CD4-positive, CD25-positive, alpha-beta regulatory T cell (primary cell): ENCODE results near the gene TRA2B. TPM values are rescaled to one million over a fixed set of nuclear protein-coding genes. Genes with fewer than 3 reads are reported as not detected.
A peak's percentile ranks its signal among the peaks of the same experiment; 100 is the strongest.

Source experiments
- ATAC-seq, 2 donors: fragments of 150-1000 bp; cut with Tn5 transposase; one replicate each; pipeline ENCODE4 v1.10.0; 2021; ENCODE audit warnings: low read depth in 2 of 2, moderate number of reproducible peaks in 2 of 2, moderate library complexity in 1 of 2
- DNase-seq, 3 donors: peaks; one replicate each; pipeline versions ENCODE4 v3.0.0 to v3.0.0-alpha.2; 2012 to 2022; ENCODE audit warnings: mixed read lengths in 1 of 3
- H3K27ac ChIP-seq: one replicate; pipeline ENCODE4 v1.7.0; 2013; ENCODE audit warnings: mild to moderate bottlenecking, low read length; ENCODE audit not compliant: insufficient read depth, poor library complexity, severe bottlenecking
- H3K27me3 ChIP-seq: one replicate; pipeline ENCODE4 v1.7.0; 2013; ENCODE audit warnings: low read length; ENCODE audit not compliant: control insufficient read depth, insufficient read depth
- H3K36me3 ChIP-seq: one replicate; pipeline ENCODE4 v1.7.0; 2013; ENCODE audit warnings: mild to moderate bottlenecking, low read length, moderate library complexity; ENCODE audit not compliant: control insufficient read depth, insufficient read depth
- H3K4me1 ChIP-seq: 2 replicates; pipeline ENCODE4 v1.7.0; 2013; ENCODE audit warnings: mild to moderate bottlenecking, low read length; ENCODE audit not compliant: insufficient read depth, control insufficient read depth, poor library complexity, severe bottlenecking
- H3K4me3 ChIP-seq: one replicate; pipeline ENCODE4 v1.7.0; 2013; ENCODE audit warnings: low read depth, mild to moderate bottlenecking, low read length, moderate library complexity
- H3K9me3 ChIP-seq, 2 experiments: 1 replicate in 1 of 2; 2 replicates in 1 of 2; pipeline ENCODE4 v1.7.0; 2013; ENCODE audit warnings: low read length in 2 of 2, mild to moderate bottlenecking in 1 of 2, moderate library complexity in 1 of 2; ENCODE audit not compliant: control insufficient read depth in 2 of 2
- H3K27ac Mint-ChIP-seq, 3 donors: one replicate each; pipeline ENCODE4 v1.8.0; 2020 to 2022; ENCODE audit warnings: mild to moderate bottlenecking in 3 of 3, mixed read lengths in 3 of 3, moderate library complexity in 2 of 3
- H3K27me3 Mint-ChIP-seq: one replicate; pipeline ENCODE4 v1.8.0; 2022; ENCODE audit warnings: mild to moderate bottlenecking, mixed read lengths
- H3K36me3 Mint-ChIP-seq: one replicate; pipeline ENCODE4 v1.8.0; 2020; ENCODE audit warnings: mixed read lengths
- H3K4me1 Mint-ChIP-seq, 4 donors: one replicate each; pipeline ENCODE4 v1.8.0; 2020 to 2022; ENCODE audit warnings: mixed read lengths in 4 of 4, mild to moderate bottlenecking in 1 of 4
- H3K4me3 Mint-ChIP-seq, 4 donors: one replicate each; pipeline ENCODE4 v1.8.0; 2020 to 2022; ENCODE audit warnings: mild to moderate bottlenecking in 4 of 4, mixed read lengths in 4 of 4, moderate library complexity in 3 of 4
- H3K9me3 Mint-ChIP-seq, 7 donors: one replicate each; pipeline ENCODE4 v1.8.0; 2020 to 2022; ENCODE audit warnings: mixed read lengths in 7 of 7, mild to moderate bottlenecking in 3 of 7, moderate library complexity in 2 of 7
- polyA plus RNA-seq, 4 donors: library from polyadenylated mRNA; unstranded; fragments of 300-500 nt; fragmentation: Illumina TruSeq; gene quantifications; one replicate each; pipeline ENCODE4 v1.2.3, GENCODE V29; 2021
- total RNA-seq: library from RNA; stranded (reverse); gene quantifications from one replicate; pipeline ENCODE4 v1.2.3, GENCODE V29; 2022

The TRA2B gene
- total and polyA plus RNA-seq, 5 donors from 2014 or later = 187 to 631 (median 218) TPM

DNA sequence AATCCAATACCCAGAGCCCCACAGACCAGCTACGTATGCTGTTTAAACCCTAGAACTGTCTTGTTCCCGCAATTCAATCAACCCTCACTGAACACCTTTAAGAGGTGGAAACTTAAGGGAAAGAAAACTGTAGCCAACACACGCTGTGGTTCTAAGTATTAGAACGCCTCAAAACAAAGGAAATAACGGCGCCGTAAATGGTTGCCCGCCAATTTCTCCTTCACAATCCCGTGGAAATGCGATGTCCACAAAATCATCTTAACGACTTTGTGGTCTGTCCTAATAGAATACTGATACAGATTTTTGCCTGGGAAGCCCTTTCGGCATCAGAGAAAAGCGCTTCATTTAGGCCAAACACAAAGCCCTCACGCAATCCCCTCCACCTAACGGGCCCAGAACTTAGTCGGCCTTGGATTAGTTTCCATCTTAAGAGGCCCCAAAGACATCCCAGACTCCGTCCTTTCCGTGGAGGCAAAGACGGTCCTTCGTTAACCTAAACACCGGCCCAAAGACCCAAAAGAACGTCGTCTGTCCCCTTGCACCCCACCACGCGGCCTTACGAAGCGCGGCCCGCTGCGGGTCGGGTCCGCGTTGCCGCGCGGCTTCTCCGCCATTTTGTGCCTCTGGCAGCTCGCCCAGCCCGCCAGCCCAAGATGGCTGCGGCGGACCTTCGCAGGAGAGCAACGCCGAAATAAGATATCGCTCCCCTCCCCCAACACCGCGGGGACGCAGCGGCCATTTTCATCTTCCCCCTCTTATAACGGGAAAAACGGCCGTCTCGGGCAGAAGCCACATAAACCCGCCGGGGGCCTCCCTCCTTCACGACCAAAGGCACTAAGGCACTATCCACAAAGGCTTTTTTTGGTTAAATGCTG, 763 bp downstream of the TRA2B start:
- peaks cover 11% of the 10 kb centered on the region for H3K36me3 Mint-ChIP-seq

GRCh38 chr3:185936273-185936629, 1.6 kb downstream of the TRA2B start:
- peaks cover 44% of the 10 kb centered on the region for H3K4me1 ChIP-seq
- Mint-ChIP-seq H3K4me1 (peaks cover 22 to 62% (median 47%) of the 10 kb centered on the region in 4 donors), H3K4me3 (peak overlapping the region; percentile 98 to 100 (median 99)), H3K27ac (peak overlapping the region; percentile 99 to 100 (median 100)), H3K9me3 (peaks cover 0 to 5% (median 0%) of the 10 kb centered on the region in 7 donors), H3K27me3 (peaks cover 13% of the 10 kb centered on the region), H3K36me3 (peaks cover 16% of the 10 kb centered on the region)
- peak overlapping the region; percentile 100 for H3K27ac ChIP-seq
- ATAC-seq (no peak), DNase-seq (no peak)
- H3K9me3 ChIP-seq = no peaks in the 10 kb centered on the region
- peaks cover under 1% of the 10 kb centered on the region for H3K36me3 ChIP-seq
- peak overlapping the region; percentile 97 for H3K4me3 ChIP-seq
- no peaks in the 10 kb centered on the region for H3K27me3 ChIP-seq

More for the DNA sequence above, 763 bp downstream of the TRA2B start:
- Histone ChIP-seq H3K27me3 (no peaks in the 10 kb centered on the region), H3K4me3 (peak overlapping the region; percentile 97), H3K27ac (peak overlapping the region; percentile 100), H3K4me1 (peaks cover 36% of the 10 kb centered on the region), H3K9me3 (no peaks in the 10 kb centered on the region), H3K36me3 (no peaks in the 10 kb centered on the region)
- Mint-ChIP-seq H3K27ac (peak overlapping the region; percentile 99 to 100 (median 100)), H3K27me3 (peaks cover 13% of the 10 kb centered on the region), H3K4me1 (peaks cover 14 to 54% (median 42%) of the 10 kb centered on the region in 4 donors), H3K4me3 (peak overlapping the region; percentile 98 to 100 (median 99)), H3K9me3 (peaks cover 0 to 5% (median 0%) of the 10 kb centered on the region in 7 donors)
- DNase-seq (peak; percentile 81 to 92 (median 88)), ATAC-seq (peak; percentile 59 to 63)

DNA sequence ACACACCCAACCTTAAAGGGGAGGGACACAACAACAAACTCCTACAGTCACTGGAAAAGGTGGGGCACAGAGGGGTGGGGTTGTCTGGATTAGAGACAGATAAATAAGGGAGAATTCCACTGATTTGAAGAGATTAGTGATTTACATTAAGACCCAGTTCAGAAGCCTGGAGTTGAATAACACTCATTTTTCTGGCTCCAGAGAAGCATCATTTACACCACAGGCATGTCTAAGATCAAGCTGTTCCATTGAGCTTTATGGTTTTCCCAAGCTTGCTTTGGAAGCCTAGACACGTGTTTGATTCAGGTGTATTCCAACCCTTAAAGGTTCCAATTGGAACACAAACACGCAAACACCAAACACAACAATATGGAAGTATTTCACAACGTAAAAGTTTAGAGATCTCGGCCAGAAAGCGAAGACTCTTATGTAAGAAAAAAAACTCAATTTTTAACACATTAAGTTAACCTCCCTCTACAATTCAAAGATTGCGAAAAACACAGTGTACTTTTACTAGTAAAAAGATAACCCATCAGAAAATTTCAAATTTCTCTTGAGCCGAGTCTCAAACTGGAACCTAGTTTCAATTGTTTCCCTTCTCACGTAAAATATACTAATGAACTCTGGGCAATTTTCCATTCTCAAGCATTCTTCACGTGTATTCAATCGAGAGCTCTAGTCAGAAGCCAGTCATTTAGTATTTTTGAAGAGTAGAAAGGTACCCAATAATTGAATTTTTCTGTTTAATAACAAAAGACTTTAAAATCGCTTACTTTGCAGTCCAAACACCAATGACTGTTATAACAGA, 2.1 kb downstream of the TRA2B start:
- Histone ChIP-seq H3K4me1 (peaks cover 50% of the 10 kb centered on the region), H3K36me3 (peaks cover 4% of the 10 kb centered on the region), H3K27ac (peak overlapping the region; percentile 100), H3K4me3 (peak overlapping the region; percentile 97), H3K9me3 (no peaks in the 10 kb centered on the region), H3K27me3 (no peaks in the 10 kb centered on the region)
- Mint-ChIP-seq H3K27ac (peak overlapping the region; percentile 99 to 100 (median 100)), H3K36me3 (peaks cover 20% of the 10 kb centered on the region), H3K9me3 (peaks cover 0 to 5% (median 0%) of the 10 kb centered on the region in 7 donors), H3K4me1 (peaks cover 27 to 68% (median 53%) of the 10 kb centered on the region in 4 donors), H3K27me3 (peaks cover 13% of the 10 kb centered on the region), H3K4me3 (peak overlapping the region; percentile 98 to 100 (median 99))
- no peak for ATAC-seq
- no peak for DNase-seq

DNA sequence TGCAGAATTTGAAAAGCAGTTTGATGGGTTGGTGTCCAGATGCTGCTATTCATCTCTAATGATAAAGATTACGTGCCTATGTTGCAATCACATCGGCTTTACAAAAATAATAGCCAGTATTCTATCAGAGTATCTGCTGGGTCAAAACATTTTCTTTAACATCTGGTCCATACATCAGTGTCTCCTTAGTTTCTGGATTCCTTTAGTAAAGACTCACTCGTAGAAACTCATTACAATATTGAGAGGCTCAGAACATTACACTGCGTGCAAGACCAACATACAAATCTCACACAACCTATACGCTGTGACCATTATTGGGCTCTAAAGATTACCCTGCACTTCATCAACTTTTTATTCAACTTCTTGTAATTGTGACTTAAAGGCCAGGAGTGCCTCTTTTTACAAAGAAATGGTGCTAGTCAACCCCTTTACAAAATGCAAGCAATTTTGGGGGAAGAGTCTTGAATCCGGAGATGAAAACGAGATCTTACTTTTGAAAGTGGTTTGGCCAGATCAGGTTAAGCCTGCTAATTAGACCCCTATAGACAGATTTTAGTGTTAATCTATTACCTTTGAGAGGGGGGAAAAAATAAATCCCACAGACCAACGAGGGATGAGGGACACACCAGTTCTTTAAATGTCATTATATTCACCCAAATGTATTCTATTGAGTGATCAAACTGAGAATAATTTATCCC, 2.9 kb downstream of the TRA2B start:
- Histone ChIP-seq H3K36me3 (peaks cover 10% of the 10 kb centered on the region), H3K27me3 (no peaks in the 10 kb centered on the region), H3K27ac (peak overlapping the region; percentile 100), H3K4me3 (peak overlapping the region; percentile 97), H3K9me3 (no peaks in the 10 kb centered on the region), H3K4me1 (peaks cover 58% of the 10 kb centered on the region)
- H3K4me3 Mint-ChIP-seq = peak overlapping the region; percentile 98 to 100 (median 99)
- no peak for ATAC-seq
- H3K27ac Mint-ChIP-seq = peak overlapping the region in 2 of 3 donors; percentile 99 to 100
- peaks cover 25% of the 10 kb centered on the region for H3K36me3 Mint-ChIP-seq
- H3K9me3 Mint-ChIP-seq = peaks cover 0 to 5% (median 0%) of the 10 kb centered on the region in 7 donors
- H3K27me3 Mint-ChIP-seq = peaks cover 12% of the 10 kb centered on the region
- peaks cover 28 to 73% (median 60%) of the 10 kb centered on the region in 4 donors for H3K4me1 Mint-ChIP-seq
- no peak for DNase-seq

- Histone ChIP-seq H3K27me3 (no peaks in the 10 kb centered on the region), H3K27ac (peak overlapping the region; percentile 39), H3K4me3 (peak overlapping the region; percentile 97), H3K36me3 (peaks cover 14% of the 10 kb centered on the region), H3K4me1 (peaks cover 65% of the 10 kb centered on the region), H3K9me3 (no peaks in the 10 kb centered on the region)
- Mint-ChIP-seq H3K4me1 (peaks cover 34 to 77% (median 66%) of the 10 kb centered on the region in 4 donors), H3K4me3 (peak overlapping the region; percentile 98 to 100 (median 99)), H3K27ac (peak overlapping the region in 2 of 3 donors; percentile 31 to 33), H3K27me3 (peaks cover 8% of the 10 kb centered on the region), H3K9me3 (peaks cover 0 to 5% (median 0%) of the 10 kb centered on the region in 7 donors), H3K36me3 (peaks cover 31% of the 10 kb centered on the region)
- ATAC-seq = no peak
- DNase-seq = no peak
These were observed 3.6 kb downstream of the TRA2B start for GRCh38 chr3:185934174-185934557.

GRCh38 chr3:185933374-185934173, 4.2 kb downstream of the TRA2B start:
- Histone ChIP-seq H3K4me3 (peak overlapping the region; percentile 97), H3K4me1 (peaks cover 71% of the 10 kb centered on the region), H3K9me3 (no peaks in the 10 kb centered on the region), H3K36me3 (peaks cover 19% of the 10 kb centered on the region), H3K27me3 (no peaks in the 10 kb centered on the region), H3K27ac (peak overlapping the region; percentile 39)
- H3K27ac Mint-ChIP-seq = peak overlapping the region in 2 of 3 donors; percentile 31 to 69
- DNase-seq (no peak), ATAC-seq (no peak)
- peaks cover 40 to 83% (median 72%) of the 10 kb centered on the region in 4 donors for H3K4me1 Mint-ChIP-seq
- peaks cover 31% of the 10 kb centered on the region for H3K36me3 Mint-ChIP-seq
- peaks cover 8% of the 10 kb centered on the region for H3K27me3 Mint-ChIP-seq
- peak overlapping the region; percentile 98 to 100 (median 99) for H3K4me3 Mint-ChIP-seq
- H3K9me3 Mint-ChIP-seq = peaks cover 0 to 5% (median 0%) of the 10 kb centered on the region in 7 donors
